GM12865 (cell line): Measurements from ENCODE around the gene SSU72.

Experiments used
- DNase-seq: peaks from one replicate; pipeline ENCODE4 v3.0.0; 2010; ENCODE audit warnings: low read depth
- H3K4me3 ChIP-seq: 2 replicates; pipeline ENCODE4 v1.5.1; 2011; ENCODE audit warnings: mild to moderate bottlenecking, low read depth, low read length, control low read depth
- CTCF ChIP-seq: IDR thresholded peaks from 2 replicates; pipeline ENCODE4 v1.5.1; 2011; ENCODE audit warnings: low read length, control low read depth, low read depth, inconsistent platforms; ENCODE audit not compliant: insufficient read depth; ENCODE audit errors: missing control alignments

SSU72 gene

GRCh38 chr1:1620433-1621139 is 45.9 kb upstream of the SSU72 start:
- no peak overlapping the region for H3K4me3 ChIP-seq
- no peak for DNase-seq
- no peak for TF ChIP-seq CTCF

DNA sequence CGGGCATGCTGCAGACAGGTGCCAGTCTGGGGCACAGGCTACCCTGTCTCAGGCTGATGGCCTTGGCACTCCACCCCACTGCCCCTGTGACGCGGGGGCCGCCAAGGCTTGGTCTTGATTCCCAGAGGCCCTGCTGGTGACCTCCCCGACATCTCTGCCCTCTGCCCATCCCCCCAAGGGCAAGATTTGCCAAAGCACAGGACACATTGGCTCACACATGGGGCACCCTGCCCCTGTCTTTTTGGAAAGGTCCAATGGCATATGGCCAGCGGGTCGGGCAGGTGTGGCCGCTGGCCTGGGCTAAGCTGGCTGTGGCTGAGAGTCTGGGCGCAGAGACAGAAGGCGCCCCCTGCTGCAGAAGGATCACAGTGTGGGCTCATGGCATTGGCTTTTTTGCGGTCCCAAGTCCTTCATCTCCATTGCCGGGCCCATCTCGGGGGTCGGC is 45.3 kb upstream of the SSU72 start:
- no peak for DNase-seq
- peak; percentile 35 for TF ChIP-seq CTCF
- H3K4me3 ChIP-seq, result no peak overlapping the region

- DNase-seq, result no peak
- no peak overlapping the region for H3K4me3 ChIP-seq
- no peak for TF ChIP-seq CTCF
These were observed 43.9 kb upstream of the SSU72 start for GRCh38 chr1:1618396-1619068.

DNA sequence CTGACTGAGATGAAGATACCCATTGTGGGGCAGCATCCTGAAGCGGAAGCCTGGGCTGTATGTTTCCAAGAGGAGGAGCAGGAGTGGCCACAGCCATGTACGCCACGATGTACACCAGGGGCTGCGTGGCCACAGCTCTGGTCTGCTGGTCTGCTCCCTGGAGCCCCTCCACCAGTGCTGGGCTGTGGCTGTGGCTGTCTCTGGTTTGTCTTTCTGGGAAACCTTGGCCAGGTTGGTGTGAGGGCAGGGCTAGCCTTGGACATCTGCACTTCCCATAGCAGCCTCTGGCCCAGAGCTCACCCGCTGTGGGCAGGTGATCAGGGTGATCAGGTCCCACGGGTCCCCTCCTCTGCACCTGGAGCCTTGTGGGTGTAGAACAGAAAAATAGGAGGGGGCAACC is 43.3 kb upstream of the SSU72 start:
- no peak for TF ChIP-seq CTCF
- H3K4me3 ChIP-seq, result no peak overlapping the region
- DNase-seq, result no peak

- no peak overlapping the region for H3K4me3 ChIP-seq
- TF ChIP-seq CTCF, result no peak
These were observed 42.9 kb upstream of the SSU72 start for GRCh38 chr1:1617516-1617915.

DNA sequence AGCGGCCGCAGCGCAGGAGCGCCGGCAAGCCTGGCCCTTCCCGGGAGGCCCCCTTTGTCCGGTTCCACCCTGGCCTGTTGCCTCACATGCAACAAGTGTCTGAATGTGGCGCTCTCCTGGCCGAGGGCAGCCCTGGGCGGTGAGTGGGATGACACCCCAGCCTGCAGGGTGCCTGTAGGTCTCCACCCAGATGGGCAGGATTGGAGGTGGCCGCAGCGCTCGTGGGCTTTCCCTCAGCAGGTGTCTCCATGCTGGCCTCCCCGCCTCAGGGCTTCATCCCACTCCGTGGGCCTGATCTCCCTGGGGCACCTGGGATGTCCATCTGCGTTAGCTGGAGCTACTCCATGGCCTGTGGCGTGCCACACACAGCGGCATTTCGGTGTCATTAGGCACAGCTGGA is 42.2 kb upstream of the SSU72 start:
- no peak for DNase-seq
- TF ChIP-seq CTCF, result no peak
- H3K4me3 ChIP-seq, result peak overlapping the region; percentile 99

More at GRCh38 chr1:1617516-1617915, 42.9 kb upstream of the SSU72 start:
- DNase-seq, result no peak
